Activated naive CD8-positive, alpha-beta T cell treated with anti-CD3 and anti-CD28 coated beads, Interleukin-2, amount 10 ng/mL, durations not matched to agents 7 days and 5 days (primary cell): ENCODE results near the gene LRRC56. TPM values are rescaled to one million over a fixed set of nuclear protein-coding genes. Genes with fewer than 3 reads are reported as not detected.
A peak's percentile ranks its signal among the peaks of the same experiment; 100 is the strongest.

Source experiments
- ATAC-seq: fragments of 150-1000 bp; cut with Tn5 transposase; one replicate; pipeline ENCODE4 v1.10.0; 2021; ENCODE audit warnings: low read depth, moderate library complexity
- POLR2A ChIA-PET: fragments of 350-600 bp; sonication (Branson Sonifier 250); formaldehyde crosslinking; loops from one replicate; lab custom pipeline; 2021; ENCODE audit warnings: antibody characterized with exemption; lab: Charles Lee
- DNase-seq: peaks from one replicate; pipeline ENCODE4 v3.0.0; 2021
- H3K27ac Mint-ChIP-seq: one replicate; pipeline ENCODE4 v1.8.0; 2022; ENCODE audit warnings: mild to moderate bottlenecking, mixed read lengths
- H3K27me3 Mint-ChIP-seq: one replicate; pipeline ENCODE4 v1.8.0; 2022; ENCODE audit warnings: mild to moderate bottlenecking, moderate library complexity, mixed read lengths
- H3K36me3 Mint-ChIP-seq: one replicate; pipeline ENCODE4 v1.8.0; 2021; ENCODE audit warnings: mild to moderate bottlenecking, mixed read lengths
- H3K4me1 Mint-ChIP-seq: one replicate; pipeline ENCODE4 v1.8.0; 2021; ENCODE audit warnings: mixed read lengths
- H3K4me3 Mint-ChIP-seq: one replicate; pipeline ENCODE4 v1.8.0; 2022; ENCODE audit warnings: mild to moderate bottlenecking, moderate library complexity, mixed read lengths
- H3K9me3 Mint-ChIP-seq: one replicate; pipeline ENCODE4 v1.8.0; 2021; ENCODE audit warnings: mixed read lengths
- total RNA-seq, 2 experiments: library from RNA; stranded (reverse); gene quantifications; one replicate each; pipeline ENCODE4 v1.2.3, GENCODE V29; 2021

Gene LRRC56
- total RNA-seq, 2 experiments from 2014 or later, result 4.3 to 4.7 TPM

DNA sequence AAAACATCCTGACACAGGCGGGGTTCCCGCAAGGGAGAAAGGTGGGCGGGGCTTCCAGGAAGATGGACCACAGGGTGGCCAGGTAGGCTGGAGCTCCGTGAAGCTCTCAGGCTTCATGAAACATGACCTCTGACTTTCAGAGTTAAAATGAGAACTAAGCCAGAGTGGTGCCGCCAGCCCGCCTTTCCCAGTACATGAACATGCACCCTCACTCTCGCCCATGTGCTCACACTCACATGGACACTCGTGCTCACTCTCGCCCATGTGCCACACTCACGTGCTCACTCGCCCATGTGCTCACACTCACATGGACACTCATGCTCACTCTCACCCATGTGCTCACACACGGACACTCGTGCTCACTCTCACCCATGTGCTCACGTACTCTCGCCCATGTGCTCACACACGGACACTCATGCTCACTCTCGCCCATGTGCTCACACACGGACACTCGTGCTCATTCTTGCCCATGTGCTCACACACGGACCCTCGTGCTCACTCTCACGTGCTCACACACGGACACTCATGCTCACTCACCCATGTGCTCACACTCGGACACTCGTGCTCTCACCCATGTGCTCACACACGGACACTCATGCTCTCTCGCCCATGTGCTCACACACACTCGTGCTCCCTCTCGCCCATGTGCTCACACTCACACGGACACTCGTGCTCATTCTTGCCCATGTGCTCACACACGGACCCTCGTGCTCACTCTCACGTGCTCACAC is 40.3 kb upstream of the LRRC56 start:
- H3K27ac Mint-ChIP-seq, result no peak overlapping the region
- POLR2A ChIA-PET, result no interaction called here
- H3K4me1 Mint-ChIP-seq, result peaks cover 9% of the 10 kb centered on the region
- H3K36me3 Mint-ChIP-seq, result peaks cover 16% of the 10 kb centered on the region
- H3K4me3 Mint-ChIP-seq, result no peak overlapping the region
- DNase-seq (no peak), ATAC-seq (no peak)
- no peaks in the 10 kb centered on the region for H3K9me3 Mint-ChIP-seq
- H3K27me3 Mint-ChIP-seq, result no peaks in the 10 kb centered on the region

DNA sequence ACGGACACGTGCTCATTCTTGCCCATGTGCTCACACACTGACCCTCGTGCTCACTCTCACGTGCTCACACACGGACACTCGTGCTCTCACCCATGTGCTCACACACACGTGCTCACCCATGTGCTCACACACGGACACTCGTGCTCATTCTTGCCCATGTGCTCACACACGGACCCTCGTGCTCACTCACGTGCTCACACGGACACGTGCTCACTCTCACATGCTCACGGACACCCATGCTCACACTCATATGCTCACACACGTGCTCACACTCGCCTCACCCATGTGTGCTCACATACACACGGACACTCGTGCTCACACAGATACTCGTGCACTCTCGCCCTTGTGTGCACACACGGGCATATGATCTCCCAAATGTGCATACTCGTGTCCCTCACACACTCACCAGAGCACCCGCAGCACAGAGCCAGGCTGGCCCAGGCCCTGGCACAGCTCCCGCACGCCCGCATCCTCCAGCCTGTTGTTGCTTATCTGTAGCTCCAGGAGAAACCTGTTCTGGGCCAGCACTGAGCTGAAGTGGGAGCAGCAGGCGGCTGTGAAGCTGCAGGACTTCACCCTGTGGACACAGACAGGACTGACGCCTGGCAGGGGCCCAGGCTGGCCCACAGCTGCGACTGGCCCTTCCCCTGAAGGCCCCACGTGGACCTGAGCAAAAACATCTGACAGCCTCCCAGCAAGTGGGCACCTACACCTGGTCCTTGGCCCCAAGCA is 39.6 kb upstream of the LRRC56 start:
- no peak overlapping the region for H3K4me3 Mint-ChIP-seq
- ATAC-seq (no peak), DNase-seq (no peak)
- H3K9me3 Mint-ChIP-seq, result no peaks in the 10 kb centered on the region
- peaks cover 16% of the 10 kb centered on the region for H3K36me3 Mint-ChIP-seq
- H3K27me3 Mint-ChIP-seq, result no peaks in the 10 kb centered on the region
- H3K4me1 Mint-ChIP-seq, result peaks cover 9% of the 10 kb centered on the region
- peak overlapping the region; percentile 26 for H3K27ac Mint-ChIP-seq
- POLR2A ChIA-PET, result no interaction called here

DNA sequence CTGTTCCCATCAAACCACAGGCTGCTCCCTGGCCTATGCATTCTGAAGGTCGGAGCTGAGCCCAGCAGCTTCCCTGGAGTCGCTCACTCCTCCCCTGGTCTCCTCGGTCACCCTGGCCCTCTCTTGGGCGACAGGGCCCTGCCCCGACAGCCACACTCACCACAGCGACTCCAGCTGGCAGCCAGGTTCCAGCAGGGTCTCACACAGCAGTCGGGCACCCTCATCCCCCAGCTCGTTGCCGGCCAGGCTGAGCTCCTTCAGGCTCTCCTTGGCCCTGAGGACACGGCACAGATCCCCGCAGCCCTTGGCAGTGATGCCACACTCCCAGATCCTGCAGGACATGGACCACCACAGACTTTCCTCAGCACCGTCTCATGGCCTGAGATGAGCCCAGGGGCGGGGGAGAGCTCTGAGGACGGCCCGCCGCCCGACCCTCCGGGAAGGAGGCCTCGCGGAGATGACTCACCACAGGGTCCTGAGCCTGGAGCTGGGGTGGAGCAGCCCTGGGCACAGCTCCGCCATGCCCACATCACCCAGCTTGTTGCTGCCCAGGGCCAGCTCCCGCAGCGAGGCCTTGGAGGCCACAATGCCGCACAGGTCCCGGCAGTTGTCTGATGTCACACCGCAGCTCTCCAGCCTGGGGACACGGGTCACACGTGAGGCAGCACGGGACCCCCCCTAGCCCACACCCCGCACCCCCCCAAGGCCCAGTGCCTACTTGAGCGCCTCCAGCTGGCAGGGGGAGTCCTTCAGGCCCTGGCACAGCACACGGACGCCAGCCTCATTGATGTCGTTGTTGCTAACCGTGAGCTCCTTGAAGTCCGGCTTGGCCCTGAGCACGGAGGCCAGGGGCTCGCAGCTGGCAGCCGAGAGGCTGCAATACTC is 38.8 kb upstream of the LRRC56 start:
- peaks cover 11% of the 10 kb centered on the region for H3K4me1 Mint-ChIP-seq
- no peak overlapping the region for H3K4me3 Mint-ChIP-seq
- POLR2A ChIA-PET, result interaction anchor here (0.7 kb wide), 1 partner anchor 39 kb away, joined by 3 read pairs; no protein-coding TSS in a partner anchor
- peaks cover 16% of the 10 kb centered on the region for H3K36me3 Mint-ChIP-seq
- DNase-seq, result no peak
- no peak overlapping the region for H3K27ac Mint-ChIP-seq
- no peaks in the 10 kb centered on the region for H3K9me3 Mint-ChIP-seq
- no peaks in the 10 kb centered on the region for H3K27me3 Mint-ChIP-seq
- no peak for ATAC-seq

DNA sequence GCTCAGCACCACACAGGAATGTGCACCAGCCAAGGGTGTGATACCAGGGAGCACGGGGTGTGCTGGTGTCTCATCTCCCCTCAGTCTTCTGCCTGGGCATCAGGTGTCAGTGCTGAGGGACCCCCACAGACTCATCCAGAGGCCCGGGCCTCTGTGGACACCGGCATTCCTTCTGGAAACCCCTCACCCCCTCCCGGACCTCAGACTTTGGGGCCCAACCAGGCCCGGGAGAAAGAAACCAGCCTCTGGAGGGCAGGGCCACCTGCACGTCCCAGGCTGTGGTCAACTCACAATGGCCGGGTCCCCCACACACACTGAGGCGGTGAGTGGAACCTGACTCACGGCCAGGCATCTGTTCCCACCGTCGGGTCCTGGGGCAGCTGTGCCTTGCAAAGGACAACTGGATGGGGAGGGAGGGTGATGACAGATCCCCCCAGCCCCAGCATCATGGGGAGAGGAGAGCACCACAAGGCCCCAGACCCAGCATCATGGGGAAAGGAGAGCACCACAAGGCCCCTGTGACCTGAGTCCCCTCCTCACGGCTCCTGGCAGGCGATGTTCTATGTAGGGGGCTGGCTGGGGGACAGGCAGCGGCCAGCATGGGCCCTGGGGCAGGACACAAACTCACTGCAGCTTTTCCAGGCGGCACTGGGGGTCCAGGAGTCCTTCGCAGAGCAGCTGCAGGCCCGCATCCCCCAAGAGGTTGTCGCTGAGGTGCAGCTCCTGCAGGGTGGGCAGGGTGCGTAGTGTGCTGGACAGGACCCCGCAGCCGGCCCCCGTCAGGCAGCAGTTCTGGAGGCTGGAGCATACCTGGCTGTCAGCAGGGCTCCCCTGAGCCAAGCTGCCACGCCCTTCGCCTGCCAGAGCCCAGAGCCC is 37.9 kb upstream of the LRRC56 start:
- Mint-ChIP-seq H3K36me3 (peaks cover 16% of the 10 kb centered on the region), H3K4me1 (peaks cover 11% of the 10 kb centered on the region), H3K27me3 (no peaks in the 10 kb centered on the region), H3K4me3 (no peak overlapping the region), H3K27ac (no peak overlapping the region), H3K9me3 (no peaks in the 10 kb centered on the region)
- POLR2A ChIA-PET, result no interaction called here
- ATAC-seq (no peak), DNase-seq (no peak)

DNA sequence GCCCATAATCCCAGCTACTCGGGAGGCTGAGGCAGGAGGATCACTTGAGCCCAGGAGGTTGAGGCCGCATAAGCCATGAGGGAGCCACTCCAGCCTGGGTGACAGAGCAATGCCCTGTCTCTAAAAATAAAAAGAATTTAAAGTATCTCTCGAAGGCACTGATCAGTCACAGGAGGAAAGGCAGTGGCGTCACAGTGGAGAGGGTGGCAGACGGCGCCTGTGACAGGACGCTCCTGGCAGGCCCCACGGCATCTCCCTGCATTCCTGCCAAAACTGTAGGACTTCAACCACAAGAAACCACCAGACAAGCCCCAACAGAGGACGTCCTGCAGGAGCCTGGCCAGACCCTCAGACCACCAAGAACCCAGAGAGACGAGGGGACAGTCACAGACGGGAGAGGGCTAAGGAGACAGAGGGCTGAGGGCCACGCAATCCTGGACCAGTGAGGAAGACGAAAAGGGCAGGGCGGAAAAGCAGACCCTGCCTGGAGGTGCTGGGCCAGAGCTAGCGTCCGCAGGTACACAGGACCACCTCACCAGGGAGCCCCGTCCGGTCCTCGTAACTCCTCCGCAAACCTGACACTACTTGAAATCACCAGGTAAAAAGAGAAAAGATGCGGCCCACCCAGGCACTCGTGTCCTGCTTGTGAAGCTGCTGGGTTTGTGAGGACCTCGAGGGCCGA is 36.2 kb upstream of the LRRC56 start:
- Mint-ChIP-seq H3K4me1 (peaks cover 21% of the 10 kb centered on the region), H3K9me3 (no peaks in the 10 kb centered on the region), H3K4me3 (no peak overlapping the region), H3K27me3 (no peaks in the 10 kb centered on the region), H3K27ac (no peak overlapping the region), H3K36me3 (peaks cover 14% of the 10 kb centered on the region)
- ATAC-seq (no peak), DNase-seq (no peak)
- POLR2A ChIA-PET, result interaction anchor here (0.6 kb wide), 1 partner anchor 38 kb away, joined by 3 read pairs; no protein-coding TSS in a partner anchor

DNA sequence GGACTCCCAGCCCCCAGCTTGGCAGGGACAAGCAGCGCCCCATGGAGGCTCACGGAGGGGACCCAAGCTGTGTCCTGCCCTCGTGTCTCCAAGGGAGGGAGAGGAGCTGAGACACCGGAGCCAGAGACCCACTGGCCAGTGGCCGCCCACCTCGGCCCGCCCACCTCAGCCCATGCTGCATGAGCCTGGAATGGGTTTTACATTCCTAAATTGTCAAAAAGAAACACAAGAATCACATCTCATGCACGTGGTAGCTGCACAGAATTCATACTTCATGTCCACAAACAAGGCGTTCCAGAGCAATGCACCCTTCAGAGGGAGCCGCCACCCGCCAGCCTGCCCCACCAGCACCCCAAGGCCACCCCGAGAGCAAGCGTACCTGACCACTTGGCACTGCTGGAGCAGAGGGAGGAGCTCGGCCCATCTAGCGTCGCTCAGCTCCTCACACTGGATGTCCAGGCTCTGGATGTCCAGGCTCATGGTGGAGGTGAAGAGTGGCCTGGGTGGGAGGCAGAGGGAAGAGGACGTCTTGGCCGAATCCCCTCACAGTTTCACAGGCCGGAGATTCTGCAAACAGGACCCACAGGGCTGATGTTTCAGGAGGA is 35.5 kb upstream of the LRRC56 start:
- H3K4me1 Mint-ChIP-seq, result peaks cover 22% of the 10 kb centered on the region
- no peak for ATAC-seq
- no peaks in the 10 kb centered on the region for H3K9me3 Mint-ChIP-seq
- no peaks in the 10 kb centered on the region for H3K27me3 Mint-ChIP-seq
- POLR2A ChIA-PET, result interaction anchor here (0.6 kb wide), 1 partner anchor 37 kb away, joined by 3 read pairs; no protein-coding TSS in a partner anchor
- H3K36me3 Mint-ChIP-seq, result peaks cover 14% of the 10 kb centered on the region
- H3K27ac Mint-ChIP-seq, result peak overlapping the region; percentile 69
- no peak for DNase-seq
- no peak overlapping the region for H3K4me3 Mint-ChIP-seq

DNA sequence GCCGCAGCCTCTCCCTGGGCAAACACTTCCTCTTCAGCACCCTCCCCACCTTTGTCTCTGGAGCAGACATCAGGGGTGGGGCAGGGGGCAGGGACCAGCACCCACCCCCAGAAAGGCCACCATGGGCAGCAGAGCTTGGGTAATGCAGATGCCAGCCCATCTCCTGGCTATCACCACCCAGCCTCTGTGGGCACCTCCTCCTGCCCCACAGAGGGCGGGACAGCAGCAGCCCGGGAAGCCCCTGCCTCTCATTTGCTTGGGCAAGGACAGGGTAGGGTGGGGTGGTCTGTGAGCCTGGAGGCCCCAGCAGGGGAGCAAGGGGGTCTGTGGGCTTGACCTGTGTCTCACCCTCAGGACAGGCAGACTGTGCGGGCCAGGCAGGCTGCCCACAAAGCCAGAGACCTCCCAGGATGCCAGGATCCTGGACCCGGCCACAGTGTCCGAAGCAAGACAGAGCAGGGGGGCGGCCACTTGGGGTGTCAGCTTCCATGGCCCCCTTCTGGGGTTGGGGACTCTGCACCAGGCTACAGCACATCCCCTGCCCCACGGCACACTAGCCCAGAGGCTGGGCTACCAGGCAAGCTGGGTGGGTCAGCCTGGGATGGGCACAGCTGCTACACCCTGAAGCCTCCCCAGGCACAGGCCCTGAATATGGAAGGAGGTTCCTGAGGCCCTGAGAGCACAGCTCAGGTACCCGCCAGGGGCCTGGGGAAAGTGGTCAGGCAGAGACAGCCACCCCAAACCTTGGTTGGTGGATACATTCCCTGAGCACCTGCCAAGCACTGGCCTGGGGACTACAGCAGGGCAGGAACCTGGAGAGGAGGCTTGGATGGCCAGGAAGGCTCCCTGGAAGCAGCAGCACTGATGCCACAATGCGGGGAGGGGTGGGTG is 34.8 kb upstream of the LRRC56 start:
- Mint-ChIP-seq H3K27ac (peak overlapping the region; percentile 42), H3K9me3 (no peaks in the 10 kb centered on the region), H3K36me3 (peaks cover 7% of the 10 kb centered on the region), H3K4me1 (peaks cover 17% of the 10 kb centered on the region), H3K4me3 (no peak overlapping the region), H3K27me3 (no peaks in the 10 kb centered on the region)
- ATAC-seq, result no peak
- no peak for DNase-seq
- POLR2A ChIA-PET, result no interaction called here

DNA sequence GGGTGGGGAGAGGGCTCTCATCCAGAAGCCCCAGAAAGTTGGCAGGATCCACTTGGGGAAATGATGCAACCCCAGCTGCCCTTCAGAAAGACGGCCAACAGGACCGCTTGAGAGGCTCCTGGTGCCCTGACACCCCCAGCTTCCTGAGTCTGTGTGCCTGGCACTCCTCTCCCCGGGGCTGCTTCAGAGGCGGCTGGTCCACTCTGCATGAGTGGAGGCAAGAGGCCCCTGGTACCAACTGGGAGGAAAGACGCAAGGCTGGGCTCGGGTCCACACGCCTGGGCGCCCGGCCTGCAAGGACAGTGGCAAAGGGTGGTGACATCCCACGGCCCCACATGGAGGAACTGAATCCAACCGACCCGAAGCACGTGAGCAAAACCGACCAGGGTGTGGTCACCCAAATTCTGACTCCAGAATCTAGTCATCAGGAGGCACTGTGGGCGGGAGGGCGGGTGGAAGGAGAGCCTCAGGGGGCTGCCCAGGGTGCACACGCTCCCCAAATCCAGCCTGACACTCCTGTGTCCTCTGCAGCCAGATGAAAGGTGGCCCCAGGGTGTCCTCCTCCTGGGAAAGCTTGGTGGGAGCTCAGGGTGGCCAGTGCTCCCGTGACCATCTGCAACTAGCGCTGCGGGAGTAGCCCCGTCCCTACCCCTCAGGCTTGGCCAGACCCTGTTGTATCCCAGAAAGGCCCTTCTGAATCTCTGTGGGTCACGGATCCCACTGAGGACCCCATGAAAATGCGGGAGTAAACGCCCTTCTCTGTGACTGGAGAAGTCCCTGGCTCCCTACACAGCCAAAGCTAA is 33.9 kb upstream of the LRRC56 start:
- ATAC-seq, result no peak
- POLR2A ChIA-PET, result no interaction called here
- Mint-ChIP-seq H3K4me1 (peaks cover 18% of the 10 kb centered on the region), H3K4me3 (no peak overlapping the region), H3K36me3 (no peaks in the 10 kb centered on the region), H3K9me3 (no peaks in the 10 kb centered on the region), H3K27me3 (no peaks in the 10 kb centered on the region), H3K27ac (no peak overlapping the region)
- DNase-seq, result no peak

DNA sequence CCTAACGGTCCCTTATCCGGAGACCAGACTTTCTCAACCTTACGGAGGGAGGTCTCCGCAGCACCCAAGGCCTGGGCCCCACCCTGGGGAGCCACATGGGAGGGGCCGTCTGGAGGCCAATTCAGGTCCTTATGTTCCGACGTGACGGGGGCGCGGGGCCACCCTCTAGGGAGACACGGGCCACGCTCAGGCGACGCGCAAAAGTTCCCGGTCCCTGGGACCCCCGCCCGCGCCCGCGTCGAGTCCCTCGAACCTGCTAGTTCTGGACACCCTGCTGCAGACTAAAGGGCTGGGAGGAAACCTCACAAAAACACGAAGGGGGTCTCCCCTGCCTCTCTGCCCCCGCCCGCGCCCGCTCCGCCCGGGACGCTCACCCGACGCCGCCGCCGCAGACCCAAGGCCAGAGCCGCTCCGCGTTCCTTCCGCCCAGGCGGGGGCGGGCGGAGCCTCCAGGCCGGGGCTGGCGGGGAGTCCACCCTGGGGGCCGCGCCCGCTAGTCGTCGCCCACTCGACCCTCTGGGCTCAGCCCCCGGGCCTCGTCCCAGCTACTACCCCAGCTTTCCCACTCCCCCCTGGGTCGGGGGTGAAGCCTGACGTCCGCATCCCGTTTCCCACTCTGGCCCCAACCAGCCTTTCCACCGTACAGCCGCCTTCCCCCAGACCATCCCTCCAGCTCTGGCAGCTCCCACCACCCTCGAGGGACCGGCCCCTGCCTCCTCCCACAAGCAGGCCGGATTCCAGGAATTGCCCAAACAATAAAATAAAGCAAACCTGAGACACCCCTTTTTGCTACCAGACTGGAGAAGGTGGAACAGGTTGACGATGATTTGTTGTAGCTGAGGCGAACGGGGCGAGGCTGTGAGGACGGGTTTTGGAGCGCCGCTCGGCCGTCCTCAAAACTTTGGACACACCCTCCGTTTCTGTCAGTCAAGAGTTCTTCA is 33.0 kb upstream of the LRRC56 start:
- Mint-ChIP-seq H3K9me3 (no peaks in the 10 kb centered on the region), H3K27ac (peak overlapping the region; percentile 71), H3K36me3 (no peaks in the 10 kb centered on the region), H3K4me1 (peaks cover 18% of the 10 kb centered on the region), H3K4me3 (peak overlapping the region; percentile 90), H3K27me3 (no peaks in the 10 kb centered on the region)
- POLR2A ChIA-PET, result interaction anchor here (1.3 kb wide), 1 partner anchor 47 kb away, joined by 3 read pairs; no protein-coding TSS in a partner anchor
- no peak for ATAC-seq
- peak; percentile 55 for DNase-seq

DNA sequence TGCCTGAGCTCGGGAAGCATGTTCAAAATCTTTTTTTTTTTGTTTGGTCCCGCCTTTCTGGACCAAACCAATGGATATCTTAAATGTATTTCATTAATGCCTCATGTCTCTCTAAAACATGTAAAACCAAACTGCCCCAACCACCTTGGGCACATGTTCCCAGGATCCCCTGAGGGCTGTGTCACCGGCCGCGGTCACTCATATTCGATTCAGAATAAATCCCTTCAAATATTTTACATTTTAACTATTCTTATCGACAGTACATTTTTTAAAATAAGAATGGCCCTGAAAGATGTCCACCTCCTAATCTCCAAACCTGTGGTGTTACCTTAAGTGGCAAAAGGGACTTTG is 32.4 kb upstream of the LRRC56 start:
- ATAC-seq (no peak), DNase-seq (no peak)
- Mint-ChIP-seq H3K27me3 (no peaks in the 10 kb centered on the region), H3K9me3 (no peaks in the 10 kb centered on the region), H3K36me3 (peaks cover 3% of the 10 kb centered on the region), H3K27ac (peak overlapping the region; percentile 71), H3K4me3 (peak overlapping the region; percentile 90), H3K4me1 (peaks cover 18% of the 10 kb centered on the region)
- POLR2A ChIA-PET, result interaction anchor here (1.3 kb wide), 1 partner anchor 48 kb away, joined by 3 read pairs; no protein-coding TSS in a partner anchor
